SK-N-SH treated with all-trans-retinoic acid at 6 μM for 48 hours (cell line): ENCODE measurements around the gene ECM2.

Experiments
- ARNTL ChIP-seq: fragments of 450-650 bp; formaldehyde crosslinking; IDR thresholded peaks from 2 replicates; pipeline ENCODE4 v1.5.0; 2020; ENCODE audit warnings: low read depth, mild to moderate bottlenecking, moderate library complexity, borderline replicate concordance
- BACH2 ChIP-seq: fragments of 250-450 bp; sonication (Bioruptor Pico); IDR thresholded peaks from 2 replicates; pipeline ENCODE4 v1.9.0; 2021; ENCODE audit warnings: mild to moderate bottlenecking, borderline replicate concordance
- CSDC2 ChIP-seq: fragments of 250-450 bp; sonication (Bioruptor Pico); IDR thresholded peaks from 2 replicates; pipeline ENCODE4 v1.5.0; 2020; ENCODE audit warnings: mild to moderate bottlenecking, moderate library complexity
- OSR1 ChIP-seq: fragments of 250-450 bp; sonication (Bioruptor Pico); IDR thresholded peaks from 2 replicates; pipeline ENCODE4 v1.8.0; 2022; ENCODE audit warnings: moderate library complexity, mild to moderate bottlenecking, inconsistent platforms
- PPARA ChIP-seq: fragments of 250-450 bp; sonication (Bioruptor Pico); IDR thresholded peaks from 2 replicates; pipeline ENCODE4 v1.5.0; 2020; ENCODE audit warnings: mild to moderate bottlenecking, borderline replicate concordance
- RARB ChIP-seq: fragments of 250-450 bp; sonication (Bioruptor Pico); IDR thresholded peaks from 2 replicates; pipeline ENCODE4 v1.8.0; 2021; ENCODE audit warnings: mild to moderate bottlenecking, moderate library complexity
- TCF4 ChIP-seq: fragments of 250-450 bp; sonication (Bioruptor Pico); IDR thresholded peaks from 2 replicates; pipeline ENCODE4 v1.8.0; 2021; ENCODE audit warnings: mild to moderate bottlenecking, moderate library complexity, borderline replicate concordance
- ZC3H10 ChIP-seq: fragments of 250-450 bp; sonication (Bioruptor Pico); IDR thresholded peaks from 2 replicates; pipeline ENCODE4 v1.5.1; 2021; ENCODE audit warnings: mild to moderate bottlenecking, moderate library complexity
- ZFP3 ChIP-seq: fragments of 250-450 bp; sonication (Bioruptor Pico); IDR thresholded peaks from 2 replicates; pipeline ENCODE4 v1.5.0; 2020; ENCODE audit warnings: mild to moderate bottlenecking, moderate library complexity
- ZFP30 ChIP-seq: fragments of 450-650 bp; formaldehyde crosslinking; IDR thresholded peaks from 2 replicates; pipeline ENCODE4 v1.5.0; 2022; ENCODE audit warnings: mild to moderate bottlenecking, moderate library complexity
- ZNF565 ChIP-seq: fragments of 450-650 bp; formaldehyde crosslinking; conservative IDR thresholded peaks from 2 replicates; pipeline ENCODE4 v1.5.0; 2020; ENCODE audit warnings: low read depth, mild to moderate bottlenecking, moderate library complexity
- ZNF8 ChIP-seq: fragments of 450-650 bp; formaldehyde crosslinking; IDR thresholded peaks from 2 replicates; pipeline ENCODE4 v1.5.0; 2020; ENCODE audit warnings: mild to moderate bottlenecking, moderate library complexity
- TF ChIP-seq, protein P1 (sequence below): fragments of 250-450 bp; sonication (Bioruptor Pico); IDR thresholded peaks from 2 replicates; pipeline ENCODE4 v1.5.1; 2020; ENCODE audit warnings: low read depth, mild to moderate bottlenecking, moderate library complexity

DNA sequence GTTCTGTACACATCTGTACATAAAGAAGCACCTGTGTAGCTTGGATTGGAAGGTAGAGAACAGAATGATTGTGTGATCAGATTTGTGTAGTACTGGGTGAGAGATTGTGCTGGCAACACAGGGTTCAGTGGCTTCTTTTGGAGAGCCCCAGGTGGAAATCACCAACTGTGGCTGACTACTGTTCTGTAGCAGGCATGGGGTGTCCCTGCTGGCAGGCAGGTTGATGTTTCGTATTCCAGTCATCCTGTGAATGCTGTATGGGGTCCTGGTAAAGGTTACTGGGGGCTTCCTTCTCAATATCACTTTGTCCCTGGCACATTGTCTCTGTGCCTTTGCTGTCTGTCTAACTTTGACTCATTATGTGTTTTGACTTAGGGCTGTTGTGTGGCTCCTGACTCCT lies 58.8 kb downstream of the ECM2 start:
- TF ChIP-seq ZFP3 (CRISPR knock-in tag) (no peak), ZC3H10 (no peak), RARB (CRISPR knock-in tag) (no peak), OSR1 (no peak), PPARA (CRISPR knock-in tag) (no peak), BACH2 (no peak), ZNF8 (CRISPR knock-in tag) (no peak), CSDC2 (no peak), ARNTL (no peak), ZFP30 (CRISPR knock-in tag) (no peak), TCF4 (CRISPR knock-in tag) (no peak), ZNF565 (no peak)
- TF ChIP-seq, protein P1, sequence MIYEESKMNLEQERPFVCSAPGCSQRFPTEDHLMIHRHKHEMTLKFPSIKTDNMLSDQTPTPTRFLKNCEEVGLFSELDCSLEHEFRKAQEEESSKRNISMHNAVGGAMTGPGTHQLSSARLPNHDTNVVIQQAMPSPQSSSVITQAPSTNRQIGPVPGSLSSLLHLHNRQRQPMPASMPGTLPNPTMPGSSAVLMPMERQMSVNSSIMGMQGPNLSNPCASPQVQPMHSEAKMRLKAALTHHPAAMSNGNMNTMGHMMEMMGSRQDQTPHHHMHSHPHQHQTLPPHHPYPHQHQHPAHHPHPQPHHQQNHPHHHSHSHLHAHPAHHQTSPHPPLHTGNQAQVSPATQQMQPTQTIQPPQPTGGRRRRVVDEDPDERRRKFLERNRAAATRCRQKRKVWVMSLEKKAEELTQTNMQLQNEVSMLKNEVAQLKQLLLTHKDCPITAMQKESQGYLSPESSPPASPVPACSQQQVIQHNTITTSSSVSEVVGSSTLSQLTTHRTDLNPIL (CRISPR knock-in tag): no peak
